ENCODE data around the gene HERPUD2. TPM values are rescaled to one million over a fixed set of nuclear protein-coding genes. Genes with fewer than 3 reads are reported as not detected.
"Not testable (repeated sequence)": the region's sequence is repeated elsewhere in the genome, so short reads cannot be mapped to it uniquely, and the experiment has no call there.

The HERPUD2 gene
- total RNA-seq, 1 experiment from 2014 or later, result 11.7 TPM

DNA sequence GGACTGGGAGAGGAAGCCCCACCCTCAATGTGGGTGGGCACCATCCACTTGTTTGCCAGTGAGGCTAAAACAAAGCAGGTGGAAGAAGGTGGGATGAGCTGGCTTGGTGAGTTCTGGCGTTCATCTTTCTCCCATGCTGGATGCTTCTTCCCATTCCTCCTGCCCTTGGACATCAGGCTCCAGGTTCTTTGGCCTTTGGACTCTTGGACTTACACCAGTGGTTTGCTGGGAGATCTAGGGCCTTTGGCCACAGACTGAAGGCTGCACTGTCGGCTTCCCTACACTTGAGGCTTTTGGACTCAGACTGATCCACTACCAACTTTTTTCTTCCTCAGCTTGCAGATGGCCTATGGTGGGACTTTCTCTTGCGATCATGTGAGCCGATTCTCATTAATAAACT is 106.3 kb downstream of the HERPUD2 start:
- no peaks in the 10 kb centered on the region for H3K9me3 ChIP-seq (ENCODE audit: low read length)
- no peaks in the 10 kb centered on the region for H4K20me1 ChIP-seq (ENCODE audit: low read length)
- no peaks in the 10 kb centered on the region for H3F3A ChIP-seq (ENCODE audit: low read length, unreplicated experiment)
- H3K9ac ChIP-seq (ENCODE audit: low read length), result no peak overlapping the region
- intact Hi-C loops (cut with micrococcal nuclease), result no loop called here
- H2AFZ ChIP-seq (ENCODE audit: low read length), result no peak overlapping the region
- TF ChIP-seq EZH2phosphoT487 (IDR thresholded peaks at IDR 0.05; ENCODE audit: borderline replicate concordance, low read length), result no peak
- no peak for TF ChIP-seq EZH2 (IDR thresholded peaks at IDR 0.05; ENCODE audit: low read length, unreplicated experiment)
- TF ChIP-seq, protein P1, sequence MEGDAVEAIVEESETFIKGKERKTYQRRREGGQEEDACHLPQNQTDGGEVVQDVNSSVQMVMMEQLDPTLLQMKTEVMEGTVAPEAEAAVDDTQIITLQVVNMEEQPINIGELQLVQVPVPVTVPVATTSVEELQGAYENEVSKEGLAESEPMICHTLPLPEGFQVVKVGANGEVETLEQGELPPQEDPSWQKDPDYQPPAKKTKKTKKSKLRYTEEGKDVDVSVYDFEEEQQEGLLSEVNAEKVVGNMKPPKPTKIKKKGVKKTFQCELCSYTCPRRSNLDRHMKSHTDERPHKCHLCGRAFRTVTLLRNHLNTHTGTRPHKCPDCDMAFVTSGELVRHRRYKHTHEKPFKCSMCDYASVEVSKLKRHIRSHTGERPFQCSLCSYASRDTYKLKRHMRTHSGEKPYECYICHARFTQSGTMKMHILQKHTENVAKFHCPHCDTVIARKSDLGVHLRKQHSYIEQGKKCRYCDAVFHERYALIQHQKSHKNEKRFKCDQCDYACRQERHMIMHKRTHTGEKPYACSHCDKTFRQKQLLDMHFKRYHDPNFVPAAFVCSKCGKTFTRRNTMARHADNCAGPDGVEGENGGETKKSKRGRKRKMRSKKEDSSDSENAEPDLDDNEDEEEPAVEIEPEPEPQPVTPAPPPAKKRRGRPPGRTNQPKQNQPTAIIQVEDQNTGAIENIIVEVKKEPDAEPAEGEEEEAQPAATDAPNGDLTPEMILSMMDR (conservative IDR thresholded peaks at IDR 0.05; ENCODE audit: low read depth, low read length), result no peak
- no TSS peak for BruUV-seq (replicated peaks)
- ATAC-seq (no peak), DNase-seq (no peak)
- no peaks in the 10 kb centered on the region for H3K9me2 ChIP-seq (replicated peaks; ENCODE audit: low read length)
- no peak overlapping the region for H3K27ac ChIP-seq (ENCODE audit: low read length)
- ChIA-PET POLR2A (ENCODE audit: unreplicated experiment) (no interaction called here), CTCF (no interaction called here)
- no peaks in the 10 kb centered on the region for H3K4me1 ChIP-seq (ENCODE audit: insufficient read depth, low read length)
- H3K4me3 ChIP-seq (ENCODE audit: low read length), result no peak overlapping the region
- H3K79me2 ChIP-seq (ENCODE audit: low read length), result no peaks in the 10 kb centered on the region
- no peaks in the 10 kb centered on the region for H3K36me3 ChIP-seq (ENCODE audit: low read depth, low read length)
- H3K4me2 ChIP-seq (ENCODE audit: low read length), result no peak overlapping the region
- H3K27me3 ChIP-seq (ENCODE audit: low read length), result no peaks in the 10 kb centered on the region

DNA sequence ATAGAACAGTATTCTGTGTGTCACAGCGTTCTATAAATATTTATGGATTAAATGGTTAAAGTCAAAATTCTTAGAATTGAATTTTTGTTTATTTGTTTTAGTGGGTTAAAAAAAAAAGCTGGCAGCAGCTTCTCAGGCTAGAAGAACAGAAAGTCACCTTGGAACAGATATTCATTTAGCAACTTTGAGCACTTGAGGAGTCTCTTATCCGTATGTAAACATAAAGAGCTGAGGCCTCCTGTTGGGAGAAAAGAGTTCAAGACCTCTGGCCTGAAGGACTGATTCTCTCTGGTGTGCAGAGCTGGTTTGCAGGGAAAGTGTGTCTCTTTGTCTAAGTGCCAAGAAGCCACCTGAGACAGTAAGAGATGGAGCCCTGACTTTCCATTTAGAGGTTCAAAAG is 109.9 kb downstream of the HERPUD2 start:
- Histone ChIP-seq H3K4me1 (ENCODE audit: insufficient read depth, low read length) (no peaks in the 10 kb centered on the region), H3K9me3 (ENCODE audit: low read length) (no peaks in the 10 kb centered on the region), H4K20me1 (ENCODE audit: low read length) (no peaks in the 10 kb centered on the region), H3K36me3 (ENCODE audit: low read depth, low read length) (no peaks in the 10 kb centered on the region), H3K9ac (ENCODE audit: low read length) (no peak overlapping the region), H3F3A (ENCODE audit: low read length, unreplicated experiment) (no peaks in the 10 kb centered on the region), H3K79me2 (ENCODE audit: low read length) (no peaks in the 10 kb centered on the region), H3K9me2 (replicated peaks; ENCODE audit: low read length) (no peaks in the 10 kb centered on the region), H3K4me2 (ENCODE audit: low read length) (no peak overlapping the region), H2AFZ (ENCODE audit: low read length) (no peak overlapping the region), H3K4me3 (ENCODE audit: low read length) (no peak overlapping the region), H3K27me3 (ENCODE audit: low read length) (no peaks in the 10 kb centered on the region), H3K27ac (ENCODE audit: low read length) (no peak overlapping the region)
- ATAC-seq (no peak), DNase-seq (no peak)
- intact Hi-C loops (cut with micrococcal nuclease), result no loop called here
- TF ChIP-seq, protein P1 (conservative IDR thresholded peaks at IDR 0.05; ENCODE audit: low read depth, low read length), result no peak
- no peak for TF ChIP-seq EZH2 (IDR thresholded peaks at IDR 0.05; ENCODE audit: low read length, unreplicated experiment)
- no peak for TF ChIP-seq EZH2phosphoT487 (IDR thresholded peaks at IDR 0.05; ENCODE audit: borderline replicate concordance, low read length)
- CTCF ChIA-PET, result no interaction called here
- BruUV-seq (replicated peaks), result no TSS peak
- POLR2A ChIA-PET (ENCODE audit: unreplicated experiment), result interaction anchor here (0.6 kb wide), 1 partner anchor 39 kb away, joined by 14 read pairs; no protein-coding TSS in a partner anchor

DNA sequence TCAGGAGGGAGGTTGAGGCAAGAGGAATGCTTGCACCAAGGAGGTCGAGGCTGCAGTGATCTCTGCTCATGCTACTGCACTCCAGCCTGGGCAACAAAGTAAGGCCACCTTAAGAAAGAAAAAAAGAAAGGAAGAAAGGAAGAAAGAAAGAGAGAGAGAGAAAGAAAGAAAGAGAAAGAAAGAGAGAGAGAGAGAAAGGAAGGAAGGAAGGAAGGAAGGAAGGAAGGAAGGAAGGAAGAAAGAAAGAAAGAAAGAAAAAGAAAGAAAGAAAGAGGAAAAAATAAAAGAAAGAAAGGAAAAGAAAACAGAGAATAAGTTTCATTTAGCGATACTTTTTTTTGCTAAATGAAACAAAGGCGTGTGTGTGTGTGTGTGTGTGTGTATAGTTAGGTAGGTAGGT is 110.4 kb downstream of the HERPUD2 start:
- H3K27me3 ChIP-seq (ENCODE audit: low read length); CTCF ChIA-PET; H3K79me2 ChIP-seq (ENCODE audit: low read length); H3K4me2 ChIP-seq (ENCODE audit: low read length); H3K36me3 ChIP-seq (ENCODE audit: low read depth, low read length); H3K9me3 ChIP-seq (ENCODE audit: low read length); BruUV-seq (replicated peaks); ATAC-seq; H3K4me1 ChIP-seq (ENCODE audit: insufficient read depth, low read length); DNase-seq; H3K9me2 ChIP-seq (replicated peaks; ENCODE audit: low read length); H3K9ac ChIP-seq (ENCODE audit: low read length); intact Hi-C loops (cut with micrococcal nuclease); H3K27ac ChIP-seq (ENCODE audit: low read length); H4K20me1 ChIP-seq (ENCODE audit: low read length); H3K4me3 ChIP-seq (ENCODE audit: low read length); H3F3A ChIP-seq (ENCODE audit: low read length, unreplicated experiment); H2AFZ ChIP-seq (ENCODE audit: low read length): not testable (repeated sequence)
- POLR2A ChIA-PET (ENCODE audit: unreplicated experiment), result interaction anchor here (0.6 kb wide), 1 partner anchor 39 kb away, joined by 14 read pairs; no protein-coding TSS in a partner anchor

Other genes with a start within 250 kb of the HERPUD2 start
- 121 and 147 TPM in 2 replicates for gene SEPTIN7, start 105.9 kb upstream of the HERPUD2 start, total RNA-seq (2014; rRNA removed)

Data from PC-3 (cell line).